ENCODE results near the gene CLCN2. TPM values are rescaled to one million over a fixed set of nuclear protein-coding genes. Genes with fewer than 3 reads are reported as not detected.
A peak's percentile ranks its signal among the peaks of the same experiment; 100 is the strongest.

CLCN2 gene
- total RNA-seq, 1 experiment from 2014 or later, result 23.0 TPM

DNA sequence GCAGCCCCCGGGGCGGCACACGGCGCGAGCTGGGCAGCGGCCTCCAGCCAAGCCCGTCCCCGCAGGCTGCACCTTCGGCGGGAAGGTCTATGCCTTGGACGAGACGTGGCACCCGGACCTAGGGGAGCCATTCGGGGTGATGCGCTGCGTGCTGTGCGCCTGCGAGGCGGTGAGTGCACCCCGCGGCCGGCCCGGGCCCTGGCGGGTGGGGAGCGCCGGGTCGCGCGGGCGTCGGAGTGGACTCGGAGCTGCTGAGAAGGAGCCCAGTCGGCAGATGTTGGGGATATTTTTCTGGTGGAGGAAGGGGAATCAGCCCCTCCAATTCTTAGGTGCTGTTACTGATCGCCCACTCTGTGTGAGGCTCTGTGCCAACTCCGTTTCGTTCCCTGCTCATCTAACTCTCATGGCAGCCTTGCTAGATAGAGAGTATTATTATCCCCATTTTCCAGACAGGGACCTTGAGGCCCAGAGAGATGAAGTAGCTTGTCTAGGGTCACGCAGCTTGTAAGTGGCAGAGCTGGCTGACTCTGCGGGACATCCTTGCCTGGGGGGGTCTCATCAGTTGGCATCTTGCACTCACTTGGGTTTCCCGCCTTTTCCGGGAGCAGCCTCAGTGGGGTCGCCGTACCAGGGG lies 19.3 kb upstream of the CLCN2 start:
- POLR2A ChIA-PET, result no interaction called here
- CTCF ChIA-PET, result interaction anchor here (1.5 kb wide), 1 partner anchor 9 kb away, joined by 4 read pairs; no protein-coding TSS in a partner anchor
- Mint-ChIP-seq H3K36me3 (ENCODE audit: insufficient read depth, unreplicated experiment) (no peaks in the 10 kb centered on the region), H3K4me1 (ENCODE audit: low read depth, unreplicated experiment) (peaks cover 11% of the 10 kb centered on the region), H3K27ac (ENCODE audit: unreplicated experiment) (no peak overlapping the region), H3K9me3 (ENCODE audit: unreplicated experiment) (no peaks in the 10 kb centered on the region), H3K27me3 (ENCODE audit: insufficient read depth, unreplicated experiment) (no peaks in the 10 kb centered on the region), H3K4me3 (ENCODE audit: unreplicated experiment) (peak overlapping the region; percentile 42)
- no peaks in the 10 kb centered on the region; the same call in 1 of the 2 replicates for H3K27me3 ChIP-seq (replicated peaks; ENCODE audit: control insufficient read depth, insufficient read depth, low read length)
- H3K4me1 ChIP-seq, result peaks cover 22% of the 10 kb centered on the region
- no TSS peak for BruUV-seq (replicated peaks)
- H3K4me3 ChIP-seq (ENCODE audit: low read depth, low read length), result peak overlapping the region; percentile 45
- no peaks in the 10 kb centered on the region for H3K9me3 ChIP-seq
- intact Hi-C loops (cut with micrococcal nuclease; ENCODE audit: unreplicated experiment), result no loop called here
- TF ChIP-seq, protein P1, sequence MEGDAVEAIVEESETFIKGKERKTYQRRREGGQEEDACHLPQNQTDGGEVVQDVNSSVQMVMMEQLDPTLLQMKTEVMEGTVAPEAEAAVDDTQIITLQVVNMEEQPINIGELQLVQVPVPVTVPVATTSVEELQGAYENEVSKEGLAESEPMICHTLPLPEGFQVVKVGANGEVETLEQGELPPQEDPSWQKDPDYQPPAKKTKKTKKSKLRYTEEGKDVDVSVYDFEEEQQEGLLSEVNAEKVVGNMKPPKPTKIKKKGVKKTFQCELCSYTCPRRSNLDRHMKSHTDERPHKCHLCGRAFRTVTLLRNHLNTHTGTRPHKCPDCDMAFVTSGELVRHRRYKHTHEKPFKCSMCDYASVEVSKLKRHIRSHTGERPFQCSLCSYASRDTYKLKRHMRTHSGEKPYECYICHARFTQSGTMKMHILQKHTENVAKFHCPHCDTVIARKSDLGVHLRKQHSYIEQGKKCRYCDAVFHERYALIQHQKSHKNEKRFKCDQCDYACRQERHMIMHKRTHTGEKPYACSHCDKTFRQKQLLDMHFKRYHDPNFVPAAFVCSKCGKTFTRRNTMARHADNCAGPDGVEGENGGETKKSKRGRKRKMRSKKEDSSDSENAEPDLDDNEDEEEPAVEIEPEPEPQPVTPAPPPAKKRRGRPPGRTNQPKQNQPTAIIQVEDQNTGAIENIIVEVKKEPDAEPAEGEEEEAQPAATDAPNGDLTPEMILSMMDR (IDR thresholded peaks at IDR 0.05; ENCODE audit: insufficient read depth in 1 of 2, low read depth in 1 of 2, low read length in 1 of 2, severe bottlenecking in 1 of 2, unreplicated experiment in 1 of 2), result no peak
- DNase-seq, result no peak
- peaks cover 1% of the 10 kb centered on the region; the same call in 1 of the 2 replicates for H3K36me3 ChIP-seq (ENCODE audit: control insufficient read depth, insufficient read depth, low read length)

DNA sequence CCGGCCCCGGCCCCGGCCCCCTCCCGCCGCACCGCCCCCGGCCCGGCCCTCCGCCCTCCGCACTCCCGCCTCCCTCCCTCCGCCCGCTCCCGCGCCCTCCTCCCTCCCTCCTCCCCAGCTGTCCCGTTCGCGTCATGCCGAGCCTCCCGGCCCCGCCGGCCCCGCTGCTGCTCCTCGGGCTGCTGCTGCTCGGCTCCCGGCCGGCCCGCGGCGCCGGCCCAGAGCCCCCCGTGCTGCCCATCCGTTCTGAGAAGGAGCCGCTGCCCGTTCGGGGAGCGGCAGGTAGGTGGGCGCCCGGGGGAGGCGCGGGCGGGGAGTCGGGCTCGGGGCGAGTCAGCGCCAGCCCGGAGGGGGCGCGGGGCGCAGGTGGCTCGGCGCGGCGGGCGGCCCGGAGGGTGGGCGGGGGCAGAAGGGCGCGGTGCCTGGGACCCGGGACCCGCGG lies 18.8 kb upstream of the CLCN2 start:
- no peaks in the 10 kb centered on the region for H3K9me3 Mint-ChIP-seq (ENCODE audit: unreplicated experiment)
- H3K27ac Mint-ChIP-seq (ENCODE audit: unreplicated experiment), result no peak overlapping the region
- H3K4me3 ChIP-seq (ENCODE audit: low read depth, low read length), result peak overlapping the region; percentile 45
- H3K36me3 ChIP-seq (ENCODE audit: control insufficient read depth, insufficient read depth, low read length), result peaks cover 1% of the 10 kb centered on the region
- intact Hi-C loops (cut with micrococcal nuclease; ENCODE audit: unreplicated experiment), result no loop called here
- peak overlapping the region; percentile 42 for H3K4me3 Mint-ChIP-seq (ENCODE audit: unreplicated experiment)
- H3K27me3 ChIP-seq (replicated peaks; ENCODE audit: control insufficient read depth, insufficient read depth, low read length), result no peaks in the 10 kb centered on the region; the same call in 1 of the 2 replicates
- H3K4me1 ChIP-seq, result peaks cover 22% of the 10 kb centered on the region
- CTCF ChIA-PET, result interaction anchor here (1.0 to 1.5 kb wide), 2 partner anchors 9 to 161 kb away, joined by 3 to 4 read pairs; no protein-coding TSS in a partner anchor
- no TSS peak for BruUV-seq (replicated peaks)
- H3K4me1 Mint-ChIP-seq (ENCODE audit: low read depth, unreplicated experiment), result peaks cover 11% of the 10 kb centered on the region
- POLR2A ChIA-PET, result no interaction called here
- DNase-seq, result peak; percentile 60 to 67
- H3K9me3 ChIP-seq, result no peaks in the 10 kb centered on the region
- H3K27me3 Mint-ChIP-seq (ENCODE audit: insufficient read depth, unreplicated experiment), result no peaks in the 10 kb centered on the region
- no peaks in the 10 kb centered on the region for H3K36me3 Mint-ChIP-seq (ENCODE audit: insufficient read depth, unreplicated experiment)
- TF ChIP-seq, protein P1 (IDR thresholded peaks at IDR 0.05; ENCODE audit: insufficient read depth in 1 of 2, low read depth in 1 of 2, low read length in 1 of 2, severe bottlenecking in 1 of 2, unreplicated experiment in 1 of 2), result no peak

DNA sequence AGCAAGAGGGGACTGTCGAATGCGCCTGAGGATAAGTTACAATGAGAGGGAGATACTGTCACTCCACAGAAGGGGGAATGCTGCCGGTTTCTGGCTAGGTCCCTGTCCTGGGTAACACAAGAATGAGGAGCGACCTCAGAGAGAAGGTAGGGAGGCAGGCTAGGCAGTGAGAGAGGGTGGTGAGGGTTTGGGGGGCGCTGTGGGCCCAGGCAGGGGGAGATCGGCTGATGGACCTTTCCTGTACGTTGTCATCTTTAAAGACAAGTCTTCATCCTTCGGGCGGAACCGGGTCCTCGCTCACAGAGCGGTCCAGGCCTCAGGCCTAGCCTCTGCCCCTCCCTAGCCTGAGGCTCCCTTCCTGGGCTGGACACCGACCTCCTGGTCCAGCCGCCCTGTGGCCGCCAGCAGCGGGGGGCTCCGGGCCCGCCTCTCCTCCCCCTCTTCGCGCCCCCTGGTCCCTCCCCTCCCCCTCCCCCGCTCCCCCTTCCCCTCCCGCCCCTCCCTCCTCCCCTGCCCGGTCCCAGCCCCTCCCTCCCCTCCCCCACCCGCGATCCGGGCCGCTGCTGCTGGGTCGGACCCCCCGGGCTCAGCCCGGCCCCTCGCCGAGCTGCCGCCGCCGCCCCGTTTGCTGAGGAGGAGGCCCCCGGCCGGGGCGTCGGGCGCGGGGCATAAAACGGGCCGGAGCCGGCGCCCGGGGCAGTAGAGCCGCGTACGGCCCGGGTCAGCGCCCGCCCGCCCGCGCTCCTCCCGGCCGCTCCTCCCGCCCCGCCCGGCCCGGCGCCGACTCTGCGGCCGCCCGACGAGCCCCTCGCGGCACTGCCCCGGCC lies 18.2 kb upstream of the CLCN2 start, which contains the start of gene CHRD:
TSS of gene CHRD (plus strand) at position 697 of the 827 bp plus-strand sequence. CDS start 265 bp downstream, outside the sequence.
- BruUV-seq (replicated peaks), result no TSS peak
- H3K36me3 ChIP-seq (ENCODE audit: control insufficient read depth, insufficient read depth, low read length), result peaks cover 1% of the 10 kb centered on the region
- Mint-ChIP-seq H3K4me3 (ENCODE audit: unreplicated experiment) (peak within 1 kb of the TSS; percentile 69), H3K27ac (ENCODE audit: unreplicated experiment) (no peak within 1 kb of the TSS), H3K9me3 (ENCODE audit: unreplicated experiment) (no peaks in the 10 kb centered on the region), H3K27me3 (ENCODE audit: insufficient read depth, unreplicated experiment) (no peaks in the 10 kb centered on the region), H3K4me1 (ENCODE audit: low read depth, unreplicated experiment) (peaks cover 11% of the 10 kb centered on the region), H3K36me3 (ENCODE audit: insufficient read depth, unreplicated experiment) (no peaks in the 10 kb centered on the region)
- TF ChIP-seq, protein P1 (IDR thresholded peaks at IDR 0.05; ENCODE audit: insufficient read depth in 1 of 2, low read depth in 1 of 2, low read length in 1 of 2, severe bottlenecking in 1 of 2, unreplicated experiment in 1 of 2), result no peak
- H3K27me3 ChIP-seq (replicated peaks; ENCODE audit: control insufficient read depth, insufficient read depth, low read length), result no peaks in the 10 kb centered on the region
- CTCF ChIA-PET, result interaction anchor here (1.0 kb wide), 1 partner anchor 162 kb away, joined by 3 read pairs; no protein-coding TSS in a partner anchor
- H3K4me1 ChIP-seq, result peaks cover 22% of the 10 kb centered on the region
- no peak for DNase-seq
- H3K9me3 ChIP-seq, result no peaks in the 10 kb centered on the region
- POLR2A ChIA-PET, result no interaction called here
- peak within 1 kb of the TSS; percentile 45 for H3K4me3 ChIP-seq (ENCODE audit: low read depth, low read length)
- intact Hi-C loops (cut with micrococcal nuclease; ENCODE audit: unreplicated experiment), result no loop called here

Data from Caco-2 (cell line).